IgD-negative memory B cell (primary cell): ENCODE measurements around the gene TIMP3. TPM values are rescaled to one million over a fixed set of nuclear protein-coding genes. Genes with fewer than 3 reads are reported as not detected.
"Not testable (repeated sequence)": the region's sequence is repeated elsewhere in the genome, so short reads cannot be mapped to it uniquely, and the experiment has no call there.

ENCODE experiments used
- H3K27ac Mint-ChIP-seq, 3 donors: one replicate each; pipeline ENCODE4 v1.8.0; 2020 to 2022; ENCODE audit warnings: mild to moderate bottlenecking in 3 of 3, mixed read lengths in 3 of 3, moderate library complexity in 1 of 3
- H3K27me3 Mint-ChIP-seq: one replicate; pipeline ENCODE4 v1.8.0; 2021; ENCODE audit warnings: mixed read lengths
- H3K36me3 Mint-ChIP-seq: one replicate; pipeline ENCODE4 v1.8.0; 2020; ENCODE audit warnings: mild to moderate bottlenecking, mixed read lengths
- H3K4me1 Mint-ChIP-seq, 3 donors: one replicate each; pipeline ENCODE4 v1.8.0; 2020 to 2022; ENCODE audit warnings: mixed read lengths in 3 of 3, mild to moderate bottlenecking in 1 of 3
- H3K4me3 Mint-ChIP-seq, 4 donors: one replicate each; pipeline ENCODE4 v1.8.0; 2020 to 2022; ENCODE audit warnings: mild to moderate bottlenecking in 4 of 4, mixed read lengths in 4 of 4, moderate library complexity in 3 of 4
- H3K9me3 Mint-ChIP-seq, 3 donors: one replicate each; pipeline ENCODE4 v1.8.0; 2020 to 2021; ENCODE audit warnings: mixed read lengths in 3 of 3, mild to moderate bottlenecking in 1 of 3
- polyA plus RNA-seq: library from polyadenylated mRNA; unstranded; fragments of 300-500 nt; fragmentation: Illumina TruSeq; gene quantifications from one replicate; pipeline ENCODE4 v1.2.3, GENCODE V29; 2021

Gene TIMP3
- polyA plus RNA-seq, 1 donor from 2014 or later = not detected

GRCh38 chr22:32859743-32860142, 58.2 kb downstream of the TIMP3 start:
- H3K36me3 Mint-ChIP-seq = no peaks in the 10 kb centered on the region
- H3K4me1 Mint-ChIP-seq = peaks cover 0 to 1% (median 0%) of the 10 kb centered on the region in 3 donors
- peaks cover 7% of the 10 kb centered on the region for H3K27me3 Mint-ChIP-seq
- H3K4me3 Mint-ChIP-seq = no peak overlapping the region
- no peak overlapping the region for H3K27ac Mint-ChIP-seq
- peaks cover 0 to 2% (median 0%) of the 10 kb centered on the region in 3 donors for H3K9me3 Mint-ChIP-seq

GRCh38 chr22:32861330-32861729, 59.8 kb downstream of the TIMP3 start:
- peaks cover 7% of the 10 kb centered on the region for H3K27me3 Mint-ChIP-seq
- H3K9me3 Mint-ChIP-seq = peaks cover 0 to 2% (median 0%) of the 10 kb centered on the region in 3 donors
- H3K4me3 Mint-ChIP-seq = no peak overlapping the region
- no peak overlapping the region for H3K27ac Mint-ChIP-seq
- H3K36me3 Mint-ChIP-seq = no peaks in the 10 kb centered on the region
- H3K4me1 Mint-ChIP-seq = peaks cover 0 to 1% (median 0%) of the 10 kb centered on the region in 3 donors

- Mint-ChIP-seq H3K4me3 (no peak overlapping the region), H3K4me1 (peaks cover 0 to 1% (median 0%) of the 10 kb centered on the region in 3 donors), H3K36me3 (no peaks in the 10 kb centered on the region), H3K27ac (no peak overlapping the region), H3K27me3 (peaks cover 5% of the 10 kb centered on the region), H3K9me3 (peaks cover 0 to 2% (median 0%) of the 10 kb centered on the region in 3 donors)
These were observed 60.6 kb downstream of the TIMP3 start for GRCh38 chr22:32862083-32862482.

- no peak overlapping the region for H3K27ac Mint-ChIP-seq
- peaks cover 0 to 2% (median 0%) of the 10 kb centered on the region in 3 donors for H3K9me3 Mint-ChIP-seq
- H3K27me3 Mint-ChIP-seq = peaks cover 8% of the 10 kb centered on the region
- no peak overlapping the region for H3K4me3 Mint-ChIP-seq
- H3K4me1 Mint-ChIP-seq = peaks cover 0 to 1% (median 0%) of the 10 kb centered on the region in 3 donors
- no peaks in the 10 kb centered on the region for H3K36me3 Mint-ChIP-seq
These were observed 61.6 kb downstream of the TIMP3 start for GRCh38 chr22:32862936-32863661.

GRCh38 chr22:32864041-32864440, 62.5 kb downstream of the TIMP3 start:
- Mint-ChIP-seq H3K27ac (no peak overlapping the region), H3K27me3 (peaks cover 8% of the 10 kb centered on the region), H3K9me3 (peaks cover 0 to 2% (median 0%) of the 10 kb centered on the region in 3 donors), H3K4me3 (no peak overlapping the region), H3K4me1 (peaks cover 0 to 1% (median 0%) of the 10 kb centered on the region in 3 donors), H3K36me3 (no peaks in the 10 kb centered on the region)

- H3K9me3 Mint-ChIP-seq = peaks cover 0 to 4% (median 0%) of the 10 kb centered on the region in 3 donors
- H3K27me3 Mint-ChIP-seq = peaks cover 12% of the 10 kb centered on the region
- H3K27ac Mint-ChIP-seq = no peak overlapping the region
- no peak overlapping the region for H3K4me3 Mint-ChIP-seq
- H3K4me1 Mint-ChIP-seq = peaks cover 0 to 1% (median 0%) of the 10 kb centered on the region in 3 donors
- H3K36me3 Mint-ChIP-seq = no peaks in the 10 kb centered on the region
These were observed 63.1 kb downstream of the TIMP3 start for GRCh38 chr22:32864596-32864995.

GRCh38 chr22:32866953-32867352, 65.4 kb downstream of the TIMP3 start:
- H3K4me3 Mint-ChIP-seq = no peak overlapping the region
- H3K9me3 Mint-ChIP-seq = peaks cover 0 to 6% (median 0%) of the 10 kb centered on the region in 3 donors
- peaks cover 0 to 1% (median 0%) of the 10 kb centered on the region in 3 donors for H3K4me1 Mint-ChIP-seq
- H3K27me3 Mint-ChIP-seq = peaks cover 12% of the 10 kb centered on the region
- H3K36me3 Mint-ChIP-seq = peaks cover 1% of the 10 kb centered on the region
- H3K27ac Mint-ChIP-seq = no peak overlapping the region

- Mint-ChIP-seq H3K9me3 (peaks cover 0 to 4% (median 0%) of the 10 kb centered on the region in 3 donors), H3K36me3 (peaks cover 1% of the 10 kb centered on the region), H3K4me3 (no peak overlapping the region), H3K27ac (no peak overlapping the region), H3K4me1 (no peaks in the 10 kb centered on the region), H3K27me3 (peaks cover 16% of the 10 kb centered on the region)
These were observed 67.4 kb downstream of the TIMP3 start for GRCh38 chr22:32868946-32869345.

GRCh38 chr22:32870474-32870873, 69.0 kb downstream of the TIMP3 start:
- H3K36me3 Mint-ChIP-seq = peaks cover 1% of the 10 kb centered on the region
- H3K9me3 Mint-ChIP-seq = peaks cover 0 to 4% (median 0%) of the 10 kb centered on the region in 3 donors
- no peak overlapping the region for H3K27ac Mint-ChIP-seq
- H3K4me1 Mint-ChIP-seq = no peaks in the 10 kb centered on the region
- H3K4me3 Mint-ChIP-seq = no peak overlapping the region
- H3K27me3 Mint-ChIP-seq = peaks cover 21% of the 10 kb centered on the region

- H3K4me3 Mint-ChIP-seq, H3K9me3 Mint-ChIP-seq, H3K4me1 Mint-ChIP-seq, H3K27ac Mint-ChIP-seq, H3K36me3 Mint-ChIP-seq: not testable (repeated sequence)
- H3K27me3 Mint-ChIP-seq = peaks cover 18% of the 10 kb centered on the region
These were observed 72.1 kb downstream of the TIMP3 start for GRCh38 chr22:32873604-32874003.

- H3K4me1 Mint-ChIP-seq = no peaks in the 10 kb centered on the region
- no peak overlapping the region for H3K27ac Mint-ChIP-seq
- peaks cover 0 to 3% (median 0%) of the 10 kb centered on the region in 3 donors for H3K9me3 Mint-ChIP-seq
- peaks cover 16% of the 10 kb centered on the region for H3K27me3 Mint-ChIP-seq
- H3K4me3 Mint-ChIP-seq = no peak overlapping the region
- peaks cover 1% of the 10 kb centered on the region for H3K36me3 Mint-ChIP-seq
These were observed 72.9 kb downstream of the TIMP3 start for GRCh38 chr22:32874385-32874784.

- Mint-ChIP-seq H3K4me3 (no peak overlapping the region), H3K27ac (no peak overlapping the region), H3K27me3 (peaks cover 14% of the 10 kb centered on the region), H3K4me1 (no peaks in the 10 kb centered on the region), H3K36me3 (peaks cover 1% of the 10 kb centered on the region), H3K9me3 (peaks cover 0 to 3% (median 0%) of the 10 kb centered on the region in 3 donors)
These were observed 73.5 kb downstream of the TIMP3 start for GRCh38 chr22:32874976-32875375.

GRCh38 chr22:32876516-32876915, 75.0 kb downstream of the TIMP3 start:
- Mint-ChIP-seq H3K27me3 (peaks cover 21% of the 10 kb centered on the region), H3K36me3 (peaks cover 1% of the 10 kb centered on the region), H3K27ac (no peak overlapping the region), H3K4me3 (no peak overlapping the region), H3K9me3 (peaks cover 0 to 3% (median 0%) of the 10 kb centered on the region in 3 donors), H3K4me1 (peaks cover 0 to 3% (median 2%) of the 10 kb centered on the region in 3 donors)

GRCh38 chr22:32877196-32877595, 75.7 kb downstream of the TIMP3 start:
- H3K27ac Mint-ChIP-seq = no peak overlapping the region
- H3K36me3 Mint-ChIP-seq = no peaks in the 10 kb centered on the region
- no peak overlapping the region for H3K4me3 Mint-ChIP-seq
- H3K9me3 Mint-ChIP-seq = no peaks in the 10 kb centered on the region
- H3K4me1 Mint-ChIP-seq = peaks cover 0 to 3% (median 2%) of the 10 kb centered on the region in 3 donors
- H3K27me3 Mint-ChIP-seq = peaks cover 22% of the 10 kb centered on the region

- H3K27ac Mint-ChIP-seq = no peak overlapping the region
- H3K9me3 Mint-ChIP-seq = no peaks in the 10 kb centered on the region
- no peak overlapping the region for H3K4me3 Mint-ChIP-seq
- peaks cover 0 to 3% (median 2%) of the 10 kb centered on the region in 3 donors for H3K4me1 Mint-ChIP-seq
- peaks cover 21% of the 10 kb centered on the region for H3K27me3 Mint-ChIP-seq
- no peaks in the 10 kb centered on the region for H3K36me3 Mint-ChIP-seq
These were observed 78.0 kb downstream of the TIMP3 start for GRCh38 chr22:32879550-32879949.

- no peaks in the 10 kb centered on the region for H3K9me3 Mint-ChIP-seq
- peaks cover 18% of the 10 kb centered on the region for H3K27me3 Mint-ChIP-seq
- no peaks in the 10 kb centered on the region for H3K36me3 Mint-ChIP-seq
- H3K4me1 Mint-ChIP-seq = peaks cover 0 to 3% (median 2%) of the 10 kb centered on the region in 3 donors
- H3K4me3 Mint-ChIP-seq = no peak overlapping the region
- H3K27ac Mint-ChIP-seq = no peak overlapping the region
These were observed 78.6 kb downstream of the TIMP3 start for GRCh38 chr22:32880061-32880460.
